NCI-H1105 treated with DMSO at 0.1 percent for 48 hours (cell line): ENCODE data around the gene DMWD.

Experiments used
- DNase-seq: peaks from one replicate; lab custom pipeline; 2025; lab: John Stamatoyannopoulos, UW

The DMWD gene

DNA sequence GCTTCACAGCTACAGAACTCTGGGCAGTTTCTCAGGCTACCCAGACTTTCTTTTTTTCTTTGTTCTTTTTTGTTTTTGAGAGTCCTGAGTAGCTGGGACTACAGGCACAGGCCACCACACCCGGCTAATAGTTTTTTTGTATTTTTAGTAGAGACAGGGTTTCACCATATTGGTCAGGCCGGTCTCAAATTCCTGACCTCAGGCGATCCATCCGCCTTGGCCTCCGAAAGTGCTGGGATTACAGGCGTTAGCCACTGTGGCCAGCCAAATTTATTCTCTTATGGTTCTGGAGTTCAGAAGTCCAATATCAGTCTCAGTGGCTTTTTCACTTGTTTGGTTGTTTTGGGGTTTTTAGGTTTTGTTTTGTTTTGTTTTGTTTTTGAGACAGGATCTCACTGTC lies 47.0 kb downstream of the DMWD start:
- DNase-seq, result no peak

- DNase-seq, result no peak
These were observed 49.7 kb downstream of the DMWD start for GRCh38 chr19:45742969-45743368.

GRCh38 chr19:45739498-45740439 lies 52.9 kb downstream of the DMWD start:
- no peak for DNase-seq

GRCh38 chr19:45733160-45733810 lies 59.4 kb downstream of the DMWD start, which contains the start of gene MEIOSIN:
TSS of gene MEIOSIN (plus strand) at chr19:45733439. CDS start at chr19:45735377, 1,938 bp downstream.
- no peak for DNase-seq
